ENCODE measurements around the gene FOXP1. TPM values are rescaled to one million over a fixed set of nuclear protein-coding genes. Genes with fewer than 3 reads are reported as not detected.

Gene FOXP1
- total RNA-seq, 1 donor = 195 TPM

DNA sequence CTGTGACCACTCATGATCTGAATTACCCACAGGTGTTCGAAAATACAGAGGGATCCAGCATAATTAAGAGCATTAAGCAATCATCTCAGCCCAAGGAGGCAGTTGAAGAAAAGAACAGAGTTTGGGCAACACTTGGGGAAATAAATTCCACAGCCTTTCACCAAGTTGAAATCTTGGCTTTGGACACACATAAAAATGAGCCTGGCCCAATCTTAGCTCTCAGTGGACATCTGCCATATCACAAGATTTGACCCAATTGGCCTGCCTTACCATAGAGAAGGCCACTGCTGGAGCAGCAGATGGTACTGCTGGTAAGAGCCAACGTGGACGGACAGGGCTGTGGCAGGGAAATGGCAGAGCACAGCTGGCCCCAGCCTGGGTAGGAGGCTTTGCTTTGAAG is 13.0 kb downstream of the FOXP1 start:
- H3K27ac ChIP-seq (ENCODE audit: low read depth, low read length) = no peak overlapping the region
- H3K4me2 ChIP-seq (ENCODE audit: insufficient read depth, low read length) = no peak overlapping the region
- H3K36me3 ChIP-seq (ENCODE audit: insufficient read depth, low read length) = peaks cover 42% of the 10 kb centered on the region
- H3K4me3 ChIP-seq (ENCODE audit: insufficient read depth, low read length) = no peak overlapping the region
- peaks cover 91% of the 10 kb centered on the region for H3K79me2 ChIP-seq (ENCODE audit: insufficient read depth, low read length)
- H3K4me1 ChIP-seq (ENCODE audit: insufficient read depth, low read length) = no peaks in the 10 kb centered on the region
- TF ChIP-seq, protein P1, sequence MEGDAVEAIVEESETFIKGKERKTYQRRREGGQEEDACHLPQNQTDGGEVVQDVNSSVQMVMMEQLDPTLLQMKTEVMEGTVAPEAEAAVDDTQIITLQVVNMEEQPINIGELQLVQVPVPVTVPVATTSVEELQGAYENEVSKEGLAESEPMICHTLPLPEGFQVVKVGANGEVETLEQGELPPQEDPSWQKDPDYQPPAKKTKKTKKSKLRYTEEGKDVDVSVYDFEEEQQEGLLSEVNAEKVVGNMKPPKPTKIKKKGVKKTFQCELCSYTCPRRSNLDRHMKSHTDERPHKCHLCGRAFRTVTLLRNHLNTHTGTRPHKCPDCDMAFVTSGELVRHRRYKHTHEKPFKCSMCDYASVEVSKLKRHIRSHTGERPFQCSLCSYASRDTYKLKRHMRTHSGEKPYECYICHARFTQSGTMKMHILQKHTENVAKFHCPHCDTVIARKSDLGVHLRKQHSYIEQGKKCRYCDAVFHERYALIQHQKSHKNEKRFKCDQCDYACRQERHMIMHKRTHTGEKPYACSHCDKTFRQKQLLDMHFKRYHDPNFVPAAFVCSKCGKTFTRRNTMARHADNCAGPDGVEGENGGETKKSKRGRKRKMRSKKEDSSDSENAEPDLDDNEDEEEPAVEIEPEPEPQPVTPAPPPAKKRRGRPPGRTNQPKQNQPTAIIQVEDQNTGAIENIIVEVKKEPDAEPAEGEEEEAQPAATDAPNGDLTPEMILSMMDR (IDR thresholded peaks at IDR 0.05; ENCODE audit: extremely low read depth, low read depth, low read length) = no peak
- H4K20me1 ChIP-seq (ENCODE audit: insufficient read depth, low read length) = peaks cover 17% of the 10 kb centered on the region
- H3K27me3 ChIP-seq (ENCODE audit: insufficient read depth, low read length) = no peaks in the 10 kb centered on the region
- H2AFZ ChIP-seq (ENCODE audit: low read length) = no peak overlapping the region
- DNase-seq (ENCODE audit: insufficient read length, low spot score, missing footprints) = no peak
- H3K9me3 ChIP-seq (ENCODE audit: low read depth, low read length) = no peaks in the 10 kb centered on the region

DNA sequence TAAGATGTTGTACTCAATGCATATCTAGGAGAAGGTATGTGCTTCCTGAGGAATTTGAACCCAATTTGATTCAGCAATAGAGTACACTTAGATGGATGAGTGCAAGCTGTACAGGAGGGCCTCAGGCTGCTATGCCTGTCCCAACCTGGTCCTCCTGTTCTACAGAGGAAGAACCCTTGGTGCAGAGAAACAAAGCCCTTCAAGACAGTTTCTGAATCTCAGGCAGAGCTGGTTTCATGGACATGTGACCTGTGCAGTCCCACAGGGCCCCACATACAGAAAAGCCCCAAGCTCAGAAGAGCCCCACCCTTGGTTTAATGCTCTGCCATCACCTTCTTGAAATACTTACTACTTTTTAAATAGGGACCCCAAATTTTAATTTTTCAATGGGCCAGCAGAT is 15.3 kb downstream of the FOXP1 start:
- Histone ChIP-seq H3K9me3 (ENCODE audit: low read depth, low read length) (no peaks in the 10 kb centered on the region), H3K36me3 (ENCODE audit: insufficient read depth, low read length) (peaks cover 31% of the 10 kb centered on the region), H3K79me2 (ENCODE audit: insufficient read depth, low read length) (peaks cover 91% of the 10 kb centered on the region), H4K20me1 (ENCODE audit: insufficient read depth, low read length) (peaks cover 20% of the 10 kb centered on the region), H2AFZ (ENCODE audit: low read length) (no peak overlapping the region), H3K4me3 (ENCODE audit: insufficient read depth, low read length) (no peak overlapping the region), H3K4me2 (ENCODE audit: insufficient read depth, low read length) (no peak overlapping the region), H3K27ac (ENCODE audit: low read depth, low read length) (no peak overlapping the region), H3K4me1 (ENCODE audit: insufficient read depth, low read length) (no peaks in the 10 kb centered on the region), H3K27me3 (ENCODE audit: insufficient read depth, low read length) (no peaks in the 10 kb centered on the region)
- TF ChIP-seq, protein P1 (IDR thresholded peaks at IDR 0.05; ENCODE audit: extremely low read depth, low read depth, low read length) = no peak
- DNase-seq (ENCODE audit: insufficient read length, low spot score, missing footprints) = no peak

DNA sequence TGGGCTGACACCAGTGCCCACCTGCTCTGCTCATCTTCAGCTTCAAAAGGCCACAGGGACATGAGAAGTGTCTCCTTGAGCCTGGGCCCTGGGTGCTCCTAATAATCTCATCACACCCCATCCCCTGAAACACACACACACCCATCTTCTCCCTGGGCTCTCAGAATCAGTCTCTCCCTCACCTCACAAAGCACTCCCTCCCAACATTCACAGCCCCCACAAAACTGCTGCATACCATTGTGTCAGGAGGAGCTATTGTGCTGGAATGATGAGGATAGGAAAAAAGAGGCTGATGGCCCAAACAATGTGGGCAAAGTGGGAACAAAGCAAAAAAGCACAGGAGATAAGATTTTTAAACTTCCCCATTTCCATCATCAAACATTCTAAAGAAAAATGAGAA is 16.8 kb downstream of the FOXP1 start:
- DNase-seq (ENCODE audit: insufficient read length, low spot score, missing footprints) = no peak
- no peak overlapping the region for H2AFZ ChIP-seq (ENCODE audit: low read length)
- H3K9me3 ChIP-seq (ENCODE audit: low read depth, low read length) = no peaks in the 10 kb centered on the region
- H3K27ac ChIP-seq (ENCODE audit: low read depth, low read length) = no peak overlapping the region
- H4K20me1 ChIP-seq (ENCODE audit: insufficient read depth, low read length) = peaks cover 20% of the 10 kb centered on the region
- no peaks in the 10 kb centered on the region for H3K27me3 ChIP-seq (ENCODE audit: insufficient read depth, low read length)
- peaks cover 91% of the 10 kb centered on the region for H3K79me2 ChIP-seq (ENCODE audit: insufficient read depth, low read length)
- TF ChIP-seq, protein P1 (IDR thresholded peaks at IDR 0.05; ENCODE audit: extremely low read depth, low read depth, low read length) = no peak
- peaks cover 33% of the 10 kb centered on the region for H3K36me3 ChIP-seq (ENCODE audit: insufficient read depth, low read length)
- H3K4me1 ChIP-seq (ENCODE audit: insufficient read depth, low read length) = peaks cover 2% of the 10 kb centered on the region
- no peak overlapping the region for H3K4me2 ChIP-seq (ENCODE audit: insufficient read depth, low read length)
- no peak overlapping the region for H3K4me3 ChIP-seq (ENCODE audit: insufficient read depth, low read length)

DNA sequence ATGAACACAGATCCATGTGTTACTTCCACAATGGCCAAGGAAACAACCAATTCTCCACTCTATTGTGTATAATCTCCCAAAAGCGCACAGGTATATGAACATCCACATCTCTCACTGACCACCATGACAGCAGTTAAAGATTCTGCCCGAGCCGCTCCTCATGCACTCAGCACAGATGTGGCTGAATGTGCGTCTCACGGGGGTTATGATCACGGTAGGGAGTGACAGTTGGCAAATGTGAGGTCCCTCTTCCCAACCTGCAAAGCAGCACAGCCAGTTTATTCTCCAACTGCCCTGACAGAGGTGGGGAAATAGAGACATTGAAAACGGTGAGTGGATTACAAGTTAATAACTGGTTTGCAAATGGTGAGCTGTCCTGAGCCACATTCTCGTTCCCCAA is 17.6 kb downstream of the FOXP1 start:
- no peak overlapping the region for H2AFZ ChIP-seq (ENCODE audit: low read length)
- peaks cover 2% of the 10 kb centered on the region for H3K4me1 ChIP-seq (ENCODE audit: insufficient read depth, low read length)
- no peak overlapping the region for H3K27ac ChIP-seq (ENCODE audit: low read depth, low read length)
- H3K4me3 ChIP-seq (ENCODE audit: insufficient read depth, low read length) = no peak overlapping the region
- H3K36me3 ChIP-seq (ENCODE audit: insufficient read depth, low read length) = peaks cover 31% of the 10 kb centered on the region
- peaks cover 91% of the 10 kb centered on the region for H3K79me2 ChIP-seq (ENCODE audit: insufficient read depth, low read length)
- no peak for DNase-seq (ENCODE audit: insufficient read length, low spot score, missing footprints)
- no peaks in the 10 kb centered on the region for H3K27me3 ChIP-seq (ENCODE audit: insufficient read depth, low read length)
- H3K4me2 ChIP-seq (ENCODE audit: insufficient read depth, low read length) = no peak overlapping the region
- TF ChIP-seq, protein P1 (IDR thresholded peaks at IDR 0.05; ENCODE audit: extremely low read depth, low read depth, low read length) = no peak
- H3K9me3 ChIP-seq (ENCODE audit: low read depth, low read length) = no peaks in the 10 kb centered on the region
- H4K20me1 ChIP-seq (ENCODE audit: insufficient read depth, low read length) = peaks cover 20% of the 10 kb centered on the region
